GM12872 (cell line): ENCODE data around the gene TSR1.

Source experiments
- CTCF ChIP-seq: IDR thresholded peaks from 3 replicates; pipeline ENCODE4 v1.5.1; 2011; ENCODE audit warnings: low read depth, mild to moderate bottlenecking, low read length, moderate library complexity; ENCODE audit not compliant: insufficient read depth

The TSR1 gene

DNA sequence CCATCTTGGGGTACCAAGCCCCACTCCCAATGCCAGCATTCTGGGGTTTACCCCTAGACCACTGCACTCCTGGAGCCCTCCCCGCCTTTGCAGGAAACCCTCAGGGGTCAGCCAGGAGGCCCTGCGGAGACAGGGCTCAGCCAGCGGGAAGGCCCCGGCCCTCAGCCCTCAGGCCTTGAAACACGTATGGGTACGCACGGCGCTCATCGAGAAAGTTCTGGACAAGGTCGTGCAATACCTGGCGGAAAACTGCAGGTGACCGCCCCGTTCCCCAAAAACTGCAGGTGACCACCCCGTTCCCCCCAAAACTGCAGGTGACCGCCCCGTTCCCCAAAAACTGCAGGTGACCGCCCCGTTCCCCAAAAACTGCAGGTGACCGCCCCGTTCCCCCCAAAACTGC is 25.8 kb upstream of the TSR1 start:
- TF ChIP-seq CTCF, result no peak

DNA sequence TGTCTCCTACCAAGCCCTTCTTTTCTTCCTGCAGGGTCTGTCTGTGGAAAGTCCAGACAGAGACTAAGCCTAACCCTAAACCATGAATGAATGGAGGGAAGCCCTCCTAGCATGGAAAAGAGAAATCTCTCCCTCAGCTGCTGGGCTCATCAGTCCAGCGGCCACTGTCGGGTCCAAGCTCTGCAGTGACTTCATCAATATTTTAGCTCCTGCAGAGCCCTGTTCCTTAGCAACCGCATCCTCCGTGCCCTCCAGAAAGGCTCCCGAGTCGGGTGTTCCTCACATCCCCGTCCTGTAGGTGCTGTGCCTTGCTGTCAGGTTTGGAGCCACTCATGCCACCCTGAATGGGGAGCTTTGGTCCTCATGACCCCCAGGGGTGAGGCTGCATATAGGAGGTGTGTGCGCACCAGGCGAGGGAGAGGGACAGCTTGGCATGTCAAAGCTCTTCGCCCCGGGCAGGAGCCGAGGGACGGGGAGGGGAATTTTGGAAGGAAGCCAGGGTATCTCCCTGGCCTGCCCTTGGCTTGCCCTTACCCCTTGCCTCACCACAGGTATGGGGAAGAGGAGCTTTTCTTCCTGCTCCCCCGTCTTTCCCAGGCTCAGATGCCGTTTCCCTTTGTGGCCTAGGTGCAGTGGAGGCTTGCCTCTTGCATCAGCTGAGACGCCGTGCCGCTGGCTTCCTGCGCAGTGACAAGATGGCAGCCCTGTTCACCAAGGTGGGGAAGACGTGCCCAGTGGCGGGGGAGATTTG is 24.9 kb upstream of the TSR1 start:
- no peak for TF ChIP-seq CTCF

DNA sequence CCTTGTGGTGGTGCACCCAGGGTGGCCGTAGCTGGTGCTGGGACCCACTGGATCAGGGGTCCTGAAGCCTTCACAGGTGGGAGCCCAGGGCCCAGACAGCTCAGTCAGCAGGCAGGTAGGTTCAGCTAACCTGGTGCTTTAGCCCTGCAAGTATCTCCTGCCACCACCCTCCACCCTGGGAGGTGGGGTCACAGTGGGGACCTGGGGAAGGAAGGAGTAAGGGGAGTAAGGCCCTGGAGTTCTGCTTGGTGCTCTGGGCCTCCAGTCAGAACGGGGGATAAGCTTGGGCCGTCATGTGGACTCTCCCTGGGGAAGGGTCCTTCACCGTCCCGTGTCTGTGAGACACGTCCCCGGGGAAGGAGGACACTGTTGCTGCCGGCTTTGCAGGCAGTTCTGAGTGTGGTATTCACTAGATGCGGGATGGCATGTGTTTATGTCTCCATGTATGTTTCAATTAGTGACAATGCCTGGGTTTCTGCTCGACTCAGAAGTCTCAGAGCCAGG is 21.7 kb upstream of the TSR1 start:
- TF ChIP-seq CTCF, result no peak

DNA sequence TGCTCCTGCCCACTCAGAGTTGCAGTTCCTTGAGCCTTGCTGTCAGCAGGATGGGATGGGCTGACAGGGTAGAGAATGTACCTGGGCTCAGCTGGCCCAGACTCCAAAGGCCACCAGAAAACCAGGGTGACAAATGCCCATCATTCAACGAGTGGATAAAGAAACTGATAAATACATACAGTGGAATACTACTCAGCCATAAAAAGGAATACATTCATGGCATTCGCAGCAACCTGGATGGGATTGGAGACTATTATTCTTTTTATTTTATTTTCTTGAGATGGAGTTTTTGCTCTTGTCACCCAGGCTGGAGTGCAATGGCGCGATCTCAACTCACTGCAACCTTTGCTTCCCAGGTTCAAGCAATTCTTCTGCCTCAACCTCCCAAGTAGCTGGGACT is 21.0 kb upstream of the TSR1 start:
- TF ChIP-seq CTCF, result no peak

DNA sequence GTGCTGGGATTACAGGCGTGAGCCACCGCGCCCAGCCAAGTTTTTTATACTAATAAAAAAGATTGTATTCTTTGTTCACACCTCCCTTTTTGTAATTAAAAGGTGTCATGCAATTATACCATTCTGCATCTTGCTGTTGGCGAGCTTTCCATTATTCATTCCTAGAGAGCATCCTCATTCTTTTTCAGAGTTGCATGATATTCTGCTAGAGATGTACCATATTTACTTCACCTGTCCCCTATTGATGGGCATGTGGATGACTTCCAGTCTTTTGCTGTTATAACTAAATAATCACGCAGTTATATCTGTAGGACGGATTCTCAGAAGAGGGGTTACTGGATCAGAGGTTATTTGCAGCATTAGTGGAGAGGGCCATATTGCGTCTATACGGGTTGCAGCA is 18.1 kb upstream of the TSR1 start:
- no peak for TF ChIP-seq CTCF

- TF ChIP-seq CTCF, result no peak
These were observed 15.0 kb upstream of the TSR1 start for GRCh38 chr17:2351269-2351668.

- TF ChIP-seq CTCF, result no peak
These were observed 11.8 kb upstream of the TSR1 start for GRCh38 chr17:2347805-2348685.
